OCI-LY7 (cell line): Measurements from ENCODE around the gene RPLP1. TPM values are rescaled to one million over a fixed set of nuclear protein-coding genes. Genes with fewer than 3 reads are reported as not detected.

Experiments
- BruUV-seq: library from RNA; stranded (reverse); fragments of 400-500 nt; replicated peaks from 2 replicates; lab custom pipeline; 2021; lab: Mats Ljungman, UMichigan
- CTCF ChIA-PET: fragments of 300-600 bp; sonication (Branson Sonifier 250); formaldehyde crosslinking; loops from one replicate; lab custom pipeline; 2022; ENCODE audit warnings: antibody characterized with exemption; ENCODE audit not compliant: unreplicated experiment; lab: Charles Lee
- POLR2A ChIA-PET: fragments of 300-600 bp; sonication (Branson Sonifier 250); formaldehyde crosslinking; loops from one replicate; lab custom pipeline; 2022; ENCODE audit warnings: antibody characterized with exemption; lab: Charles Lee
- DNase-seq: peaks from one replicate; pipeline ENCODE4 v3.0.0-alpha.2; 2015; ENCODE audit warnings: low spot score
- H2AFZ ChIP-seq: fragments of 200-600 bp; sonication (generic), shearing (Covaris generic); 2 replicates; pipeline ENCODE4 v1.6.1; 2014; ENCODE audit warnings: mild to moderate bottlenecking, antibody characterized with exemption, low read length, moderate library complexity
- H3K27ac ChIP-seq: fragments of 200-600 bp; sonication (generic); 2 replicates; pipeline ENCODE4 v1.5.1; 2014; ENCODE audit warnings: mixed run types, low read depth, mild to moderate bottlenecking, moderate library complexity, low read length, inconsistent platforms; ENCODE audit not compliant: poor library complexity, severe bottlenecking
- H3K36me3 ChIP-seq: fragments of 200-600 bp; sonication (generic); 2 replicates; pipeline ENCODE4 v1.6.1; 2014; ENCODE audit warnings: mild to moderate bottlenecking, antibody characterized with exemption, low read length, moderate library complexity, mixed read lengths; ENCODE audit not compliant: insufficient read depth
- H3K4me1 ChIP-seq: fragments of 200-600 bp; sonication (generic); 2 replicates; pipeline ENCODE4 v1.5.1; 2014; ENCODE audit warnings: mild to moderate bottlenecking, low read length; ENCODE audit not compliant: insufficient read depth, poor library complexity, severe bottlenecking
- H3K4me2 ChIP-seq: fragments of 200-600 bp; sonication (generic); 2 replicates; pipeline ENCODE4 v1.6.1; 2014; ENCODE audit warnings: mild to moderate bottlenecking, low read length
- H3K4me3 ChIP-seq: fragments of 200-600 bp; sonication (generic); 2 replicates; pipeline ENCODE4 v1.5.1; 2014; ENCODE audit warnings: mild to moderate bottlenecking, low read depth, low read length; ENCODE audit not compliant: poor library complexity, severe bottlenecking
- H3K79me2 ChIP-seq: fragments of 200-600 bp; sonication (generic); 2 replicates; pipeline ENCODE4 v1.6.1; 2016; ENCODE audit warnings: low read depth, mild to moderate bottlenecking, low read length, moderate library complexity, mixed read lengths; ENCODE audit not compliant: insufficient read depth
- H3K9me2 ChIP-seq: fragments of 200-600 bp; sonication (generic); 2 replicates; pipeline ENCODE4 v1.6.1; 2016; ENCODE audit warnings: mild to moderate bottlenecking, low read length, mixed read lengths; ENCODE audit not compliant: insufficient read depth
- H3K9me3 ChIP-seq: fragments of 200-600 bp; sonication (generic); 2 replicates; pipeline ENCODE4 v1.6.1; 2014; ENCODE audit warnings: mild to moderate bottlenecking, mixed run types, low read length, mixed read lengths
- H4K20me1 ChIP-seq: fragments of 200-600 bp; sonication (generic); 2 replicates; pipeline ENCODE4 v1.6.1; 2014; ENCODE audit warnings: mild to moderate bottlenecking, antibody characterized with exemption, low read length, moderate library complexity, mixed read lengths; ENCODE audit not compliant: insufficient read depth
- CTCF ChIP-seq: fragments of 200-600 bp; sonication (generic); conservative IDR thresholded peaks from 2 replicates; pipeline ENCODE4 v1.5.1; 2014; ENCODE audit warnings: mild to moderate bottlenecking, antibody characterized with exemption, low read length, moderate library complexity, mixed read lengths
- EZH2phosphoT487 ChIP-seq: fragments of 200-600 bp; sonication (generic); IDR thresholded peaks from 2 replicates; pipeline ENCODE4 v1.6.1; 2018; ENCODE audit warnings: low read depth, borderline replicate concordance, mild to moderate bottlenecking, mixed run types, antibody characterized with exemption, low read length, moderate library complexity, mixed read lengths
- intact Hi-C: fragments of 100-400 bp; cut with micrococcal nuclease; formaldehyde crosslinking; loops from one replicate; pipeline ENCODE4 v1.10.0; 2022; ENCODE audit not compliant: unreplicated experiment
- total RNA-seq, 2 experiments: library from RNA; depleted of rRNA in 1 of 2; stranded (reverse); fragments of >200 nt in 1 of 2; shearing (Covaris generic) in 1 of 2; gene quantifications; 2 replicates each; pipeline ENCODE4 v1.2.3, GENCODE V29; 2014 to 2022

Gene RPLP1
- total RNA-seq, 2 experiments from 2014 or later, result 889 to 2,251 TPM

GRCh38 chr15:69465253-69465652, 12.6 kb downstream of the RPLP1 start:
- DNase-seq, result no peak
- H3K36me3 ChIP-seq, result no peaks in the 10 kb centered on the region
- H3K4me3 ChIP-seq, result no peak overlapping the region
- no peaks in the 10 kb centered on the region for H3K9me3 ChIP-seq
- no peak overlapping the region for H2AFZ ChIP-seq
- intact Hi-C loops, result no loop called here
- no peak overlapping the region for H3K27ac ChIP-seq
- no peaks in the 10 kb centered on the region for H3K79me2 ChIP-seq
- H4K20me1 ChIP-seq, result no peaks in the 10 kb centered on the region
- H3K9me2 ChIP-seq, result no peaks in the 10 kb centered on the region
- no TSS peak for BruUV-seq
- TF ChIP-seq EZH2phosphoT487 (no peak), CTCF (no peak)
- CTCF ChIA-PET, result no interaction called here
- POLR2A ChIA-PET, result interaction anchor here (1.2 kb wide), 1 partner anchor 12 kb away, joined by 3 read pairs; no protein-coding TSS in a partner anchor
- H3K4me2 ChIP-seq, result no peak overlapping the region
- H3K4me1 ChIP-seq, result peaks cover 14% of the 10 kb centered on the region

DNA sequence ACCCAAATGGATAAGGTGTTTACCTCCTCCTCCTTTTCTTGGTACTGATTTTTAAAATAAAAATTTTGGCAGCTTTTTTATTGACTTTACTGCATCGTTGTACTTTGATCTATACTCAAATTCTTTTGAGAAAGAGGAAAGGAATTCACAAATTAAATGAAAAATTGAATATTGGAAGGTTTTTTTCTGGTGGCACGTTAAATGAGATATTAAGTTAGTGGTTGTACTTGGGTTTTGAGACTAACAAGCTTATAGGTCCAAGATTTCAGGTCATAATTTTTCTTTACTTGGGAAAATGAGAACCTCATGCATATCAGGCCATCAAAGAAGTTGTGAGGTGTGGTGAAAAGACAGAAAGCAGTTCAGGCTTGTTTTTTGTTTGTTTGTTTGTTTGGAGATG, 14.1 kb downstream of the RPLP1 start:
- ChIA-PET POLR2A (interaction anchor here (0.7 kb wide), 1 partner anchor 864 kb away, joined by 3 read pairs; no protein-coding TSS in a partner anchor), CTCF (no interaction called here)
- no peaks in the 10 kb centered on the region for H3K9me3 ChIP-seq
- H2AFZ ChIP-seq, result no peak overlapping the region
- peaks cover 14% of the 10 kb centered on the region for H3K4me1 ChIP-seq
- H3K4me2 ChIP-seq, result no peak overlapping the region
- TF ChIP-seq EZH2phosphoT487, result no peak
- H4K20me1 ChIP-seq, result no peaks in the 10 kb centered on the region
- H3K27ac ChIP-seq, result no peak overlapping the region
- intact Hi-C loops, result no loop called here
- H3K4me3 ChIP-seq, result no peak overlapping the region
- no peaks in the 10 kb centered on the region for H3K9me2 ChIP-seq
- H3K36me3 ChIP-seq, result no peaks in the 10 kb centered on the region
- no peaks in the 10 kb centered on the region for H3K79me2 ChIP-seq
- no TSS peak for BruUV-seq
- no peak for DNase-seq

GRCh38 chr15:69467636-69468035, 15.0 kb downstream of the RPLP1 start:
- CTCF ChIA-PET, result no interaction called here
- BruUV-seq, result no TSS peak
- DNase-seq, result no peak
- no peaks in the 10 kb centered on the region for H4K20me1 ChIP-seq
- no peak overlapping the region for H3K27ac ChIP-seq
- intact Hi-C loops, result no loop called here
- no peak for TF ChIP-seq CTCF
- TF ChIP-seq EZH2phosphoT487, result no peak
- no peak overlapping the region for H3K4me2 ChIP-seq
- no peak overlapping the region for H3K4me3 ChIP-seq
- H3K36me3 ChIP-seq, result no peaks in the 10 kb centered on the region
- H3K4me1 ChIP-seq, result peaks cover 7% of the 10 kb centered on the region
- H3K9me2 ChIP-seq, result no peaks in the 10 kb centered on the region
- H3K79me2 ChIP-seq, result no peaks in the 10 kb centered on the region
- H2AFZ ChIP-seq, result no peak overlapping the region
- no peaks in the 10 kb centered on the region for H3K9me3 ChIP-seq
- POLR2A ChIA-PET, result no interaction called here
